ENCODE measurements around the gene DLL4. TPM values are rescaled to one million over a fixed set of nuclear protein-coding genes. Genes with fewer than 3 reads are reported as not detected.
A peak's percentile ranks its signal among the peaks of the same experiment; 100 is the strongest.

Gene DLL4
- total and polyA plus RNA-seq, 2 experiments from 2014 or later = not detected

- Histone ChIP-seq H3K4me2 (ENCODE audit: unreplicated experiment) (no peak overlapping the region), H3K79me2 (ENCODE audit: insufficient read depth) (no peaks in the 10 kb centered on the region), H3F3A (ENCODE audit: insufficient read depth) (no peaks in the 10 kb centered on the region), H3K4me1 (ENCODE audit: insufficient read depth) (peaks cover 12% of the 10 kb centered on the region), H2AFZ (no peak overlapping the region), H3K9me3 (ENCODE audit: low read depth) (no peaks in the 10 kb centered on the region), H4K20me1 (ENCODE audit: insufficient read depth) (no peaks in the 10 kb centered on the region), H3K36me3 (ENCODE audit: low read depth) (no peaks in the 10 kb centered on the region), H3K27ac (no peak overlapping the region), H3K27me3 (replicated peaks; ENCODE audit: insufficient read depth) (peaks cover 33% of the 10 kb centered on the region), H3K4me3 (no peak overlapping the region), H3K9ac (no peak overlapping the region), H3K9me2 (ENCODE audit: insufficient read depth) (no peaks in the 10 kb centered on the region)
- TF ChIP-seq EZH2phosphoT487 (IDR thresholded peaks at IDR 0.05; ENCODE audit: insufficient read depth, low read depth) (no peak), EZH2 (IDR thresholded peaks at IDR 0.05; ENCODE audit: insufficient read depth, poor library complexity, severe bottlenecking) (no peak)
- 62 to 70% methylated on average over 20 to 30 of the region's 30 CpGs for WGBS, 2 experiments (ENCODE audit: low coverage in 1 of 2, low lambda C conversion rate in 2 of 2, missing lambda C conversion rate in 2 of 2)
- no peak for DNase-seq
- in situ Hi-C loops (cut with MboI) = no loop called here
Measured at GRCh38 chr15:40925495-40925862, 3.7 kb upstream of the DLL4 start.

GRCh38 chr15:40925863-40926658 is 3.1 kb upstream of the DLL4 start:
- Histone ChIP-seq H2AFZ (peak overlapping the region; percentile 24), H3K27ac (no peak overlapping the region), H3K9me2 (ENCODE audit: insufficient read depth) (no peaks in the 10 kb centered on the region), H3K4me1 (ENCODE audit: insufficient read depth) (peaks cover 15% of the 10 kb centered on the region), H3K36me3 (ENCODE audit: low read depth) (no peaks in the 10 kb centered on the region), H3K9me3 (ENCODE audit: low read depth) (no peaks in the 10 kb centered on the region), H4K20me1 (ENCODE audit: insufficient read depth) (no peaks in the 10 kb centered on the region), H3F3A (ENCODE audit: insufficient read depth) (no peaks in the 10 kb centered on the region), H3K79me2 (ENCODE audit: insufficient read depth) (no peaks in the 10 kb centered on the region), H3K9ac (no peak overlapping the region), H3K27me3 (replicated peaks; ENCODE audit: insufficient read depth) (peaks cover 38% of the 10 kb centered on the region), H3K4me2 (ENCODE audit: unreplicated experiment) (no peak overlapping the region), H3K4me3 (peak overlapping the region; percentile 46)
- in situ Hi-C loops (cut with MboI) = no loop called here
- WGBS, 2 experiments (ENCODE audit: low coverage in 1 of 2, low lambda C conversion rate in 2 of 2, missing lambda C conversion rate in 2 of 2) = 19 to 22% methylated on average over 47 to 50 of the region's 61 CpGs
- peak; percentile 55 for DNase-seq
- TF ChIP-seq EZH2 (IDR thresholded peaks at IDR 0.05; ENCODE audit: insufficient read depth, poor library complexity, severe bottlenecking) (no peak), EZH2phosphoT487 (IDR thresholded peaks at IDR 0.05; ENCODE audit: insufficient read depth, low read depth) (no peak)

- Histone ChIP-seq H3K9me2 (ENCODE audit: insufficient read depth) (no peaks in the 10 kb centered on the region), H3K79me2 (ENCODE audit: insufficient read depth) (no peaks in the 10 kb centered on the region), H3F3A (ENCODE audit: insufficient read depth) (no peaks in the 10 kb centered on the region), H3K27me3 (replicated peaks; ENCODE audit: insufficient read depth) (peaks cover 47% of the 10 kb centered on the region), H3K27ac (no peak overlapping the region), H4K20me1 (ENCODE audit: insufficient read depth) (no peaks in the 10 kb centered on the region), H3K36me3 (ENCODE audit: low read depth) (no peaks in the 10 kb centered on the region), H3K9ac (no peak overlapping the region), H3K9me3 (ENCODE audit: low read depth) (no peaks in the 10 kb centered on the region), H2AFZ (no peak overlapping the region), H3K4me3 (no peak overlapping the region), H3K4me2 (ENCODE audit: unreplicated experiment) (no peak overlapping the region), H3K4me1 (ENCODE audit: insufficient read depth) (peaks cover 15% of the 10 kb centered on the region)
- WGBS, 2 experiments (ENCODE audit: low coverage in 1 of 2, low lambda C conversion rate in 2 of 2, missing lambda C conversion rate in 2 of 2) = 79 to 82% methylated on average over 29 to 33 of the region's 33 CpGs
- in situ Hi-C loops (cut with MboI) = no loop called here
- no peak for DNase-seq
- TF ChIP-seq EZH2 (IDR thresholded peaks at IDR 0.05; ENCODE audit: insufficient read depth, poor library complexity, severe bottlenecking) (peak; percentile 58), EZH2phosphoT487 (IDR thresholded peaks at IDR 0.05; ENCODE audit: insufficient read depth, low read depth) (peak; percentile 66; the same call in 1 of the 2 replicates)
Measured at GRCh38 chr15:40926659-40927494, 2.3 kb upstream of the DLL4 start.

- Histone ChIP-seq H3K36me3 (ENCODE audit: low read depth) (no peaks in the 10 kb centered on the region), H3K79me2 (ENCODE audit: insufficient read depth) (no peaks in the 10 kb centered on the region), H3K9me2 (ENCODE audit: insufficient read depth) (no peaks in the 10 kb centered on the region), H2AFZ (0 out of 2 replicates have a peak overlapping the region, but pooled peaks have one; percentile 62), H3F3A (ENCODE audit: insufficient read depth) (no peaks in the 10 kb centered on the region), H3K4me2 (ENCODE audit: unreplicated experiment) (peak overlapping the region; percentile 73), H3K4me3 (peak overlapping the region; percentile 60), H3K9ac (no peak overlapping the region), H4K20me1 (ENCODE audit: insufficient read depth) (no peaks in the 10 kb centered on the region), H3K27ac (no peak overlapping the region), H3K9me3 (ENCODE audit: low read depth) (no peaks in the 10 kb centered on the region), H3K27me3 (replicated peaks; ENCODE audit: insufficient read depth) (peaks cover 49% of the 10 kb centered on the region), H3K4me1 (ENCODE audit: insufficient read depth) (peaks cover 15% of the 10 kb centered on the region)
- 13 to 20% methylated on average over 11 to 18 of the region's 24 CpGs for WGBS, 2 experiments (ENCODE audit: low coverage in 1 of 2, low lambda C conversion rate in 2 of 2, missing lambda C conversion rate in 2 of 2)
- in situ Hi-C loops (cut with MboI) = no loop called here
- no peak for DNase-seq
- no peak for TF ChIP-seq EZH2 (IDR thresholded peaks at IDR 0.05; ENCODE audit: insufficient read depth, poor library complexity, severe bottlenecking)
- no peak for TF ChIP-seq EZH2phosphoT487 (IDR thresholded peaks at IDR 0.05; ENCODE audit: insufficient read depth, low read depth)
Measured at GRCh38 chr15:40927495-40927872, 1.7 kb upstream of the DLL4 start.

All from GM23248 (cell line).